GM18873 (cell line): ENCODE data around the gene UQCRC1.

Experiments used
- ATAC-seq: cut with Tn5 transposase; IDR thresholded peaks from one replicate; pipeline ENCODE4 v1.9.1; 2021; ENCODE audit warnings: mild to moderate bottlenecking, moderate library complexity, moderate number of reproducible peaks; ENCODE audit not compliant: unreplicated experiment, low FRiP score

The UQCRC1 gene

DNA sequence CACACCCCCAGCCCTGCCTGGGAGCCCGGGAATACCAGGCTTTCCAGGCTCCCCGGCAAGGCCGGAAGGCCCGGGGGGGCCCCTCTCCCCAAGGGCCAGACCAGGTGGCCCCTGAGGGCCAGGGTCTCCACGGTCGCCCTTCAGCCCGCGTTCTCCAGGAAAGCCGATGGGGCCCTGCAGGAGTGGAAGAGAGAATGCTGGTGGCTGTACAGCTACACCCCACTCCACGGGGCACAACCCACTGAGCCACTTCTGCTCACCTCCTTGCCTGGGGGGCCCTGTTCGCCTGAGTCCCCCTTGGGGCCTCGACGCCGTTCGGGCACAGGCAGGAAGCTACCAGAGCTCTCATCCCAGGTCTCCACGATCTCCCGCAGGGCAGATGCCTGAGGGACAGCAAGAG is 34.1 kb downstream of the UQCRC1 start:
- ATAC-seq, result no peak

DNA sequence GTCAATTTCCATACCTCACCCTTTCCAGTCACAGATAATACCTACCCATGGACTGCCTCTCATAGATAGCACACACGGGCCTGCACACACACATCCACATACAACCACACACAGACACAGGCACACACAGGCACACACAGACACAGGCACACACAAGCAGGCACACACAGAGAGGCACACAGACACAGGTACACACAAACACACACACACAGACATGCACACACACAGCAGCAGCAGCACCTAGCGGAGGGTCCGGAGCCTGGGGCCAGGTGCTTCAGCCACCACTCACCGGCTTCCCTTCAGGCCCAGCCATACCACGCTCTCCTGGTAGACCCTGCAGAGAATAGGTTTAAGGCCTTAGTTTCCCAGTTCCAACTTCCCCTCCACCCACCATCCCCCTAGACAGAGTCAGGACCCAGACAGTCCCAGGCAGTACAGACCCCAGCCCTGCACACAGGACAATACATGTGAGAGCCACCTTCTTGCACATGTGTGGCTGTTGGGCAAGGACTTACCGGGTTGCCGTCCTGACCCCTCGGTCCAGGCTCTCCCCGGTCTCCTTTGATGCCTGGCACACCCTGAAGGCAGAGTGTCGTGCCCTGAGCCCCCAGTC is 35.4 kb downstream of the UQCRC1 start:
- ATAC-seq, result no peak

DNA sequence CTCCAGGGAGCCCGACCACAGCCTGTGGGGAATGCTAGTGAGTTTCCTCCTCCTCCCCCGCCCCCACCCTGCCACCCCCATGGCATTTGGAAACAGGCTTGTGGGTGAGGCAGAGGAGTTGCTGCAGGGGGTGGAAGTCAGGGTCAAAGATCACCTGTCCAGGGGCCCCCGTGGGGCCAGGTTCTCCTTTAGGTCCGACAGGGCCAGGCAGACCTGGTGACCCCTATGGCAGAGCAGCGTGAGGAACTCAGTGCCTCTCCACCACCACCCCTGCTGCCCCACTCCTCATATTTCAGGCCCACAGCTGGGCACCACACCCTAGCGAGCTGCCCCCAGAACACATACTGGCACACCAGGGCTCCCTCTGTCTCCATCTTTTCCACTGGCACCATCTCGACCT is 36.9 kb downstream of the UQCRC1 start:
- ATAC-seq, result no peak

DNA sequence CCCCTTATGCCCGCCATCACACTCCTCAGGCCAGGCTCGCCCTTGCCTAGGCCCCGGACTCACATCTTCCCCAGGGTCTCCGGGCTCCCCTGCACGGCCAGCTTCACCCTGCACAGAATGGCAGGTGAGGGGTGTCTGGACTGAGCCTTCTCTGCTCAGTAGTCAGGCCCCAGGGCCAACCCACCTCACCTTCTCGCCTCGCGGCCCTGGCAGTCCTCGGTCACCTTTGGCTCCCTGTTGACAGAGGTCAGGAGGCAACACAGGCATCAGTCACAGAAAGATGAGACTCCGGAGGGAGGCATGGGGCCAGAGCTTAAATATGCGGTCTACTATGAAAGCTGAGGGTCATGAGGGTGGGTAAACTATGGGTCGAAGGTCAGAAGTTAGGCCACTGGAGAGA is 37.5 kb downstream of the UQCRC1 start:
- no peak for ATAC-seq

DNA sequence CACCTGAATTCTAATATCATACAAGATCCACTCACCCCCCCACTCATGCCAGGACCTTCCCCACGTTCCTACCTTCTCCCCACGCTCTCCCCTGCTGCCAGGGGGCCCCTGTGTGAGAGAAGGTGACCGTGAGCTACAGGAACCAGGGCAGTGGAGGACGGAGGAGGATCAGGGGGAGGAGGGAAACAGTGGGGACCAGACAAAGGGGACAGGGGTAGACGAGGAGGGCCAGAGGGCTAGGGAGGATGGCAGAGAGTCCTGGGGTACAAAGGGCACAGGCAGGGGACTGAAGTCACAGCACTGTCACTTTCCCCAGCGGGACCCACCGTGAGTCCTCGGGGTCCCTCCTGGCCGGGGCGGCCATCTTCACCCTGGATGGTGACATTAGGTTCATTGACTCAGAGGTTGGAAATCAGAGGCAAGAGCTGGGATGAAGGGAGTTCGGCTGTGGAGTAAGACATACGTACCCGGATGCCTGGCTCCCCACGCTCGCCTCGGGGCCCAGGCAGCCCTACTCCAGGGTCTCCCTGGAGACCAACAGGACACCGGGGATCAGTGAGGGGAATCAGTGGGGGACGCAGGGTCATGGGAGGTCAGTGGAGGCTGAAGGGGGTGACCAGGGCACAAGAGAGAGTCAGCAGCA is 39.5 kb downstream of the UQCRC1 start:
- no peak for ATAC-seq

DNA sequence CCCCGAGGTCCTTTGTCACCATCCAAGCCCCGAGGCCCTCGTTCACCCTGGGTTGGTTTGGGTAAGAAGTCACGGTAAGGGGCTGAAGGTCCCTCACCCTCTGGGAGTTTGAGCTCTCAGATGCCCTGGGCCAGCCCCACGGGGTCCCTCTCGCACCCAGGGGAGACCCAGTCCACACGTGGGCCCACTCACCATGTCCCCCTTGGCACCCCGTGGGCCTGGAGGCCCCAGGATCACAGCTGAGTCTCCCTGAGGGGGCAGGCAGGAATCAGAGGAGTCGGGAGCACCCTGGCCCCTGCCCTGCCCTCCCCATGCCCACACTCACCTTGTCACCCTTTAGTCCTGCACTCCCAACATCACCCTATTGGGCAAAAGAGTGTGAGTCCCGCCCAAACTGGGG is 40.0 kb downstream of the UQCRC1 start:
- no peak for ATAC-seq

DNA sequence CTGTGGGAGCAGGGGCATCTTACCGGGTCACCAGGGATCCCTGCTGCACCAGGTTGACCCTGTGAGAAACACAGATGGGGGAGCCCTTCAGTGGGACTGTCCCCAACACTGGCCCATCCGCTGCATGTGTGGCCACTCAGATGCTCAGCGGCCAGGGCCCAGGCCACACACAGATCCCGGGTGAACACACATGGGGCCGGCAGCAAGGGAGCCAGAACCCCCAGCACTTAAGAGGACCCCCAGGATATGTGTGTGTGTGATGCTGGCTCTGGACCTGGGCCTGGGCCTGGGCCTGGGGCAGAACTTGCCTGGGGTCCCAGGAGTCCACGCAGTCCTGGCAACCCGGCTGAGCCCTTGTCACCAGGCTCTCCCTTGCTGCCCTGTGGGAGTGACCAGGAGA is 41.0 kb downstream of the UQCRC1 start:
- ATAC-seq, result no peak

DNA sequence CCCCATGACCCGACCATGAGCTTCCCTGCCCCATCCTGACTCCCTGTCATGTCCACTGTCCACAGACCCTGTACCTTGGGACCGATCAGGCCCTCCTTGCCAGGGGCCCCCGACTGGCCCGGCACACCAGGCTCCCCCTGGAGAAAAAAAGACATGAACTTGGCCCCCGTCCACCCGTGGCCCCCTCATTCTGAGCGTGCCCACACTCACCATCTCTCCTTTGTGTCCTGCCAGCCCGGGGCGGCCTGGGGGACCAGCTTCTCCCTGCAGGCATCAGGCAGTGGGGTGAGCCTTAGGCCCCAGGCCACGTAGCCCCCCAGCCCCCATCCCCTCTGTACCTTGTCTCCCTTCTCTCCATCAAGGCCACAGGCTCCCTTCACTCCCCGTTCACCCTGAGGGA is 41.9 kb downstream of the UQCRC1 start:
- ATAC-seq, result no peak

DNA sequence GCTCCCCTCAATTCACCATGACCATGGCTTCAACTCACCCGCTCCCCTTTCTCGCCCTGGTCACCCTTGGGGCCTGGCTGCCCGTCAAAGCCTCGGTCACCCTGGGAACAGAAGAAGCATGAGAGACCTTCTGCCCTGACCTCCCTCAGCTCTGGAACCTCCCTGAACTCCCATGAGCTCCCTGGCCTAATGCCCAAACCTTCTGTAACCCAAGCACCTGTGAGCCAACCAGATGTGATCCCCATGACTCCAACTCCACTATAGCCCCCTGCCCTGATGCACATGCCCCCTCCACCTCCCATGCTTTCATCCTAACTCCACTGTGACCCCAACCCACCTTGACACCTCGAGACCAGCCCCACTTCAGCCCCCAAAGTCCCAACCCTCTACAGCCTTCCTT is 42.4 kb downstream of the UQCRC1 start:
- ATAC-seq, result no peak

DNA sequence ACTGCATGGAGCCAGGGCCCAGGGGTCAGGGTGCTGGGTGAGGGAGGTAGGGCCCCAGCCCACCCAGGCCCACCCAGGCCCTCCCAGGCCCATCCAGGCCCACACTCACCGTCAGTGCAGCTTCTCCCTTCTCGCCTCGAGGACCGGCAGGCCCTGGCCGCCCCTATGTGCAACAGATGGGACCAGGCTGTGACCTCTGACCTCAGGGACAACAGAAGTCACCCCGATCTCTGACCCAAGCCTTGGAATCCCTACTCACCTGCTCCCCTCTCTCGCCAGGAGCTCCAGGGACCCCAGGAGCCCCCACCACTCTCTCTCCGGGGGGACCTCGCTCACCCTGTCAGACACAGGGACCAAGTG is 43.1 kb downstream of the UQCRC1 start:
- no peak for ATAC-seq

DNA sequence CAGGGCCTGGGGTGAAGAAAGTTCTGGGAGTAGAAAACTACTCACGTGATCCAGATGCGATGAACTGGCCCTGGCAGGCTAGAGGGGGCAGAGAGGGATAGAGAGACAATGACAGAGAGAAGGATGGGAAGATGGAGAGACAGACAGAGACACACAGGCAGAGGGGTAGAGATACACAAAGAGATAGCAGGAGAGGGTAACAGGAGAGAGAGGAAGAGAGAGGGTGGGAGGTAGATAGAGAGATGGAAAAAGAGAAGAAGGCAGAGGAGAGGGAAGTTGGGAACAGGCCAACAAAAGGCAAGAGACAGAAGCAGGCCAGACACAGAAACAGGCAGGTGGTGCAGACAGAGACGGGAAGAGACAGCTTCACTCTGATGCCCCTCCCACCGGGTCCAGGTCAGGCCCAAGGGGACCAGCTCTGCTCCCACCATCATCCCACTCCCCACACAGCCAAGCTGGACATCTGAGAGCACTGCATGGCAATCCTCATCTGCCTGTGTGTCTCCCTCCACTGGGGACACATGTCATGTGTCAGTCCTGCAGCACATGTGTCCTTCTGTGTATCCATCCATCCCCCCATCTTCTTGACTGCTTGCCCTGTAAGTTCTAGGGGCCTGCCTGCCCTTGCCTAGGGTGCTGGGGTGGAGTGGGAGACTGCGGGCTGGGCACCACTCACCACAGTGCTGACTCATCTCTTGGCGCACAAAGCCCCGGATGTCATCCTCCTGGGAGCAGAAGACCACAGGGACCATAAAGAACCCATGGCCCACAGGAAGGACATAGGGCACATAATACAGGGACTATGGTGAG is 43.6 kb downstream of the UQCRC1 start:
- no peak for ATAC-seq

DNA sequence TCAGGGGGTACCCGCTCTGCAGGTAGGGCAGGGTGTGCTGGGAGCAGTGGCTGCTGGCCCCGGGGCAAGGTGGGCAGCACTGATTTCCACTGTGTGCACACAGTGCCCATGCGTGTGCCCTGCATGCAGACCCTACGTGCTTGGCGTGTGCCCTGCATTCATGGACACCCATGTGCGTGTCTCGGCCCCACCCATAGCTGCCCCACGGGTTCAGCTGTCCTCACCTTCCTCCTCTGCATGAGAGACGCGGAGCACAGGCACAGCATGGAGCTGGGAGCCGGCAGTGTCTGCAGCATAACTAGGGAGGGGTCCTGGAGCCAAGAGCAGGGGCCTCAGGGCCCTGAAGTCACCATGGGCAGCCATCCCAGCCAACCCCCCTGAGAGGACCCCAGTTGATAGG is 44.3 kb downstream of the UQCRC1 start:
- ATAC-seq, result no peak

DNA sequence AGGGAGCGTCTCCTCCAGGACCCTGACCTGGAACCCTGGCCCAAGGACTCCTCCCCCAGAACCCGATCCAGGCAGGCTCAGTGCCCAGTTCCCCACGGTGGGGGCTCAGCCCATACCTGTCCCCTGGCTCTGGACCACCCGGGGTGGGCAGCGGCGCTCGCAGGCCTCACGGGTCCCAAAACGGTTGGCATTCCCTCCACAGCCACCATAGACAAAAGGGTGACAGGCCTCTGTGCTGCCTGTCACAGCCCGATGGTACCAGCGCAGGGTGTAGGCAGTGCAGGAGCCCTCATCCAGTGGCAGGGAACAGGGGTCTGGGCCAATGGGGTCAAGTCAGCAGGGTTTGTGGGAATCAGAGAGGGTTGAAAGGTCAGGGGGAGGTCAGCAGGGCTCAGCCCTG is 44.8 kb downstream of the UQCRC1 start:
- no peak for ATAC-seq

DNA sequence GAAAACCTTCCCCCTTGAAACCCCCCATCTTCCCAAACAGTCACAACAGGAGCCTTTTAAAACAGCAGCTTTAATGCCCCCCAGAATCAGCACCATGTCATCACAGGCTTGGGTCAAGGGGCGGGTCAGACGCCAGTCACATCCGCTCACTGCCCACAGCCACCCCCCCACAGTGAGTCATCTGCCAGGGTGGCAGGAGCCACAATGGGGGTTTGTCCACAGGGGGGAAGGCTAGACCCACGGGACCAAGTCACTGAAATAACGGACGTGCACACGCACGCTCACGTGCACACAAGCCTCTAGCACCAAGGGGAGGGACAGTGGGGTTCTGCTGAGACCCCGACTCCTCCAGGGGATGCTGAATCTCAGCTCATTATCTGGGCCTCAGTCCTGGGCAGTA is 45.4 kb downstream of the UQCRC1 start:
- no peak for ATAC-seq

DNA sequence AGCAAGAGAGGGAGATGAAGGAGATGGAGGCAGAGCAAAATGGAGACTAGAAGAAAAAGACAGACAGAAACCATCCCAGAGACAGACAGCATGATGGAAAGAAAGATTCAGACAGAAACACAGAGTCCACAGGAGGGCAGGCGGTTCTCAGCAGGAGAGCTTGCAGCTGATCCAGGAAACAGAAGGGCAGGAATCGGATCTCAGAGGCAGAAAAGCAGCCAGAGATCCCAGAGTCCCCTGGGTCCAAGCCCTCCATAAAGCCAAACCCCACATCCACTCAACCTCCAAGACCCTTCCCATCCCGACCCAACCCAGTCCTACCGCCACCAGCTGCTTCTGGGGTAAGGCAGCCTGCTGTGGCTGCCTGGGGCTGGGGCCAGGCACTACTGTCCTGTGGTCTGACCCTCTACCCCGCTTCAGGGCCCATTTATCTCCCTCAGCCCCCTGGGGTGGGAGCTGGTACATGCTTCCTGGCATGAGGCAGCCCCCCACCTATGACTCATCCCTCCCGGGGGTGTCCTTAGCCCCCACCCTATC is 46.0 kb downstream of the UQCRC1 start, which contains the start of gene UCN2:
UCN2 (minus strand) TSS at position 400 of the 537 bp plus-strand sequence. CDS start 657 bp downstream, outside the sequence.
- ATAC-seq, result no peak

DNA sequence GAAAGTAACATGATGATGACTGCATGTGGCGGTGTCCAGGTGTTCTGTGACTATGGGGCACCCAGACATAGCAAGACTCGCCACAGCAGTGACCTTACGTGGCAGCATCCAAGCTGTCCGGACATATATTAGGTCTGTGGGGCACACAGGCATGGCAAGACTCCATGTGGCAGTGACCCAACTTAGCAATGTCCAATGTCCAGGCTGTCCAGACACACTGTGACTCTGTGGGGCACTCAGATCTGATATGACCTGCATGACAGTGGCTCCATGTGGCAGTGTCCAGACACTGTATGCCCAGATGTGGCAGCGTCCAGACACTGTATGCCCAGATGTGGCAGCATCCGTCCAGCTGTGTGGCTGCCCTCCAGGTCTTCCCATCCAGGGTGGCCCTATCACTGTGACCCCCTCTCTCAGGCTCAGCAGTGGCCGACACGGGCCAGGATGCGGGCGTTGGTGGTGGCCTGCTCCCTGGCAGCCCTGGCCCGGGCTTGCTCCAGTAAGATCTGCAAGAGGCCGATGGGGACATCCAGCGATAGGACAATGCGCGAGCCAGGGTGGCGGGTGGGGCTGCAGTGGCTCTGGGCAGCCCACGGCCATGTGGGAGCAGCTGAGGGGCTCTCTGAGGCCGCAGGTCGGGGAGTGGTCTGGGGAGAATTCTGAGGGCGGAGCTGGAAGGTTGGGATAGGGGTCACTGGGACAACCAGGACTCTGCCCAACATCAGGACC is 46.9 kb downstream of the UQCRC1 start:
- no peak for ATAC-seq

DNA sequence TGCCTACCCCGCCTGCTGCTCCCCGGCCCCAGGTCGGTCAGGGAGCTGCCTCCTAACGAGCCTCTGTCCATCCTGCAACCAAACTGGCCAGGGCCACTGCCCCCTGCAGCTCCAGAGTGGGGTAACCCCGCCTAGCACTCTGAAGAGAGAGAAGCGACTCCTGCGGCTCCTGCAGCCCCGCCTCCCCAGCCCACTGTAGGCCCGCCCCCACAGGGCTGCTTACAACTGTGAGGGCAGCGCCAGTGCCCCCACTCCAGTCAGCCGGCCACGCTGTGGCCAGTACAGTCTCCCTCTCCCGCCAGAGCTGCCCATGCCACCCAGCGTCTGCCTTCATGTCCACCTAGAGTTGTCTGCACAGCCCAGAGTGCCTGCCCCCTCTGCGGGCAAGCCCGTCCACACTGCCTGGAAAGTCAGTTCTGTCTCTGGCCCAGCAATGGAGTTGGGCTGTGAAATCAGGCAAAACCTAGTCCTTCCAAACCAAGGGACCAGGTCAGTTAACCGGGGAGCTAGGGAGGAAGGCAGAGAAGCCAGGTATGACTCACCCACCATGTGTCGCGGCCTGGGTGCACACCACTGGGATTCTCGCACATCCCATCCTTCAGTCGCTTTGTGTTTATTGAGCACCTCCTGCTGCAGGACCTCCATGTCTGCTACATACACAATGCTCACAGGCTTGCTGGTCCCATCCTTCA is 48.3 kb downstream of the UQCRC1 start:
- no peak for ATAC-seq

DNA sequence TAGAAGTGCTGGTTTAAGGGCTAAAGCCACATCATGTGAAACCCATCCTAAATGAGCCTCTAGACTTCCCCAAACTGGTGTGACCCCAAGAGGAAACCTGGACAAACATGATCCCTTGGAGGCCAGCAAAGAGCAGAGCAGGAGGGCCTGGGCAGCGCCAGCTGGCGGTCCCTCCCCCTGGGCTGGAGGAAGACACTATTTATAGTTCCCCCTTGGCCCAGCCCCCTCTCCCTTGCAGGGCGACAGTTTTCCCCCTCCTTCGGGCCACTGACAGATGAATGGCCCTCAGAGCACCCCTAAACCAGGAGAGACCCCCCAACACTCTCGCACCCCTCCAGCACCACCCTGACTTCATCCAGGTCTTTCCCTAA is 48.8 kb downstream of the UQCRC1 start:
- no peak for ATAC-seq

DNA sequence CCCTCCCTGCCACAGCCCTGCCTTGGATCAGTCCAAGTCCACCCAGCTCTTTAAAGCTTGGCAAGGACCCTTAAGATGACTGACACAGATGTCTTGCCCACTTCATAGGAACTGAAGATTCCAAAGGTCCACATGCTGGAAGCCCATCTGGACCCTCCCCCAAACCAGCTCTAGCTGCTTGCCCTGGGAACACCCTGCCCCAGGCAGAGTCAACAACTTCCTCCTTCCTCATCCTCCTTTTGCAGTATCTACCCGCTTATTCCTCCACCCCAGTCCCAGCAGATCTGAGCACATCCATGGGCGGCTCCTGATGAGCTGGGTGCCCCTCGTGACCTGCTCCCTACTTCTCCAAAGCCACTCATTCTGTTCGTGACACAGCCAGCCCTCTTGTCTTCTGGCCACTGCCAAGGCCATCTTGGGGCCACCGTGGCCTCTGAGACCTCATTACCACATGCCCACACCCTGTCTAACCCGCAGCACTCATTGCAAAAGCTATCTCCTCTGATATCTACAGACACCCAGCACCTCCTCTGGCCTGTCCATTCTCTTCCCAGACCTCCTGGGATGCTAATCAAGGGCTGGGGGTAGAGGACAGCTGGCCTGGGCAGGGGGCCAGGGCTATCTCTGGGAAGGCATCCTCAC is 50.8 kb downstream of the UQCRC1 start:
- no peak for ATAC-seq
